NCI-H82 treated with DMSO at 0.1 percent for 48 hours (cell line): Measurements from ENCODE around the gene PLCL1.

Source experiments
- DNase-seq: peaks from one replicate; lab custom pipeline; 2025; ENCODE audit not compliant: unreplicated experiment; lab: John Stamatoyannopoulos, UW

PLCL1 gene

DNA sequence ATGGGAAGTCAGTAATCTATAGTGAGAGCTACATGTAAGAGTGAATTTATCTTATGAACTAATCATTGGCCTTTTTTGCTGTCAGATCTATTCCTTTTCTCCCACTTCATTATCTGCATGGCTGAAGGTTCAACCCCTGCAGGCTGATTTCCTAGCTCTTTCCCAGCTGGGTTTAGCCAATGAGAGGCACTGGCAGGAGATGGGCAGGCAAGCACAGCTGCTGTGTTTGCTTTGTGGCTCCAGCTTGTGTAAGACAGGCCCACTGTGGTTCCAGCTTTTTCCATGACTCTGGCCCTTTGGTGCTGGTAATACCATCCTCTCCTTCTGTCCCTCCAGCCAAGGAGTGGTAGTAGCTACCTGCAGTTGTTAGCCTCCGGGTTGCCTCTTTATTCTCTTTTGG lies 248.8 kb downstream of the PLCL1 start:
- no peak for DNase-seq

DNA sequence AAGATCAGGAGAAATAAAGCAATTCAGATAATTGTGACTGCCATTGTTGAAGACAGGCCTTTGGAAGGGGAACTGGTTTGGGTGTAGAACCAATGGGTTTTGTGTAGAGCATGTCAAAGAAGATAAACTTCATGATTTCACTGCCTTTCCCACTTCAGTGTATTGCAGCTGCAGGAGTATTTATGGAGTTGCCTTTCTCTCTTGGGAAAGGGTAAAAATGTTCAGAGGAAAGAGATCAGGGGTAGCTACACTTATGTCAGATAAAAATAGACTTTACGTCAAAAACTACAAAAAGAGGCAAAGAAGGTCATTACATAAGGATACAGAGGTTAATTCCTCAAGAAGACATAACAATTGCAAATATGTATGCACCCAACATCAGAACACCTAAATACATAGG lies 249.4 kb downstream of the PLCL1 start:
- no peak for DNase-seq

DNA sequence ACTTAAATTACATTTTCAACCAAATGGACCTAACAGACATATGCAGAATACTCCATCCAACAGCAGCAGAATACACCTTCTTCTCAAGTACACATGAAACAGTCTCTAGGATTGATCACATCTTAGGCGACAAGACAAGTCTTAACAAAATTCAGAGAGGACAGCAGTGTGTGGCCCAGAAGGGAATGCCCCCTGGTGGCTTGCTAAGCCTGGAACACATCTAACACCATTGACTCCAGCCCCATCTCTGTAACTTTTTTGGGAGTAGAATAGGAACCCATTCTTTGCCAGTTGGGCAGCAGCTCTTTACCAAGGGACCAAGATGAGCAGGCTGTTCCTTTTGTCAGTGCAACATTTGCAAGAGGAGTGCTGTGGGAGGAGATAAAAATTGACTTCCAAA lies 249.9 kb downstream of the PLCL1 start:
- DNase-seq = no peak

DNA sequence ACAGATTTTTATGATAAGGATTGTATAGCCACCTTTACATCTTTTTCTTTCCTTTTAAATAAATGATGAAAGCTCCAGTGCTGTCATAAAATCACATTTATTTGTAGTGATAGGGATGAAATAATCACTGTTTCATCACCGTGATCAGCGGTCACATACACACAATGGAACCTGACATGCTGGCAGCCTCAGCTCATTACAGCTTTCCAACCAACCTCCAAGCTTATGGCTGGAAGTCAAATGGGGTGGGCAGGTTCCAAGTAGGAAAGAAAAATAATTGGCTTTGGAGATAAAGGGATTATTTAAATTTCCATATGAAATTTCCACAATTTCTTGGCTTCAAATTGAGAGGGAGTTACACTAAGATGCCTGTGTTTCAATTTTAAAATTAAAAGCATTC lies 251.3 kb downstream of the PLCL1 start:
- DNase-seq = peak; percentile 16

DNA sequence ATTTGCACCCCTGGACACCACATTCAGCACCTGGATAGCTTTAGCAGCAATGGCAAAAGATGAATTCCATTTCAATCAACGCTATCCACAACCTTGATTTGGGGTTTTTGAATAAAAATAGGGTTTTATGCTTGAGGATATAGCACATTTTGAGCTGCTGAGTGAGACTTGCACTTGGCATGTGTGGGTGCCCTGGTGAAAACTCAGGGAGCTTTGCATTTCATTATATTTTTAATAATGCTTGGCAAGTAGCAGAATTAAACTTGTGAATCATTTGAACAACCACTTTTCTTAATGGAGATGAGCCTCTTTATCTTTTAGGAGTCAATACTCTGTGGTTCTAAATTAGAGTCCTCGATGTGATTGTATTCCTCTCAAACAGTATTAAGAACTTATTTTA lies 252.4 kb downstream of the PLCL1 start:
- no peak for DNase-seq

DNA sequence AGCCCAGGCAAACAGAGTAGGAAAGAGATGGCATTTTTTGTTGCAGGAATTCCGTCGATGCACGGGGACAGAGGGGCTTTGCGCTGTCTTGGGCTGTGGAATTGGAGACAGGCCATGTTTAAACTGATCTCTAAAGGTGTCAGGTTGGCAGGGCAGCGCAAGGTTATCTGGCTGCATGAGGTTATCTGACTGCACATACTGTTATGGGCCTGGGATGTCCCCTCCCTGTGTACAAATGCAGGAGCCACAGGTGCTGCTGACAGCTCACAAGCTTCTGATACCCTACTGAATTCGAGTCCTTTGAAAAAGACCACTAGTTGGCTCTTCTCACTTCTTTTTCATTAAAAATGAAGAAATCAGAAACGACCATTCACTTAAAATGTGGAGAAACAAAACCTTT lies 255.4 kb downstream of the PLCL1 start:
- DNase-seq = no peak

DNA sequence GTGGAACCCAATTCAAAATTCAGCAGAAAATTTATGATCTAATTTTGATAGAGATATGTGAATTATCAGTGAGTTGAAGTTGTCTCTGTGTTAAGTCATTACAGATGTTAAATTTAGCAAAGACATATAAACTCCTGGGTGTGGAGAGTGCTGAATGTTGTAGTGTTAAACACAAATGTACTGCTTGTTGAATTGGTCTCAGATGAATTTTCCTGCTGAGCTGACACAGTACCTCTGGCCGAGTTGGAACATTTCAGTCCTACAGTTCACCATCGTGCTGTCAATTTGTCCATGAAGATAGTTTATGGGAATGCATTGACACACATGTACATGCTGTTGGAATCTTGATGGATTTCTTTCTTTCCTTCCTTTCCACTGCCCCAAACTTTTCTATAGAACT lies 255.9 kb downstream of the PLCL1 start:
- DNase-seq = no peak

DNA sequence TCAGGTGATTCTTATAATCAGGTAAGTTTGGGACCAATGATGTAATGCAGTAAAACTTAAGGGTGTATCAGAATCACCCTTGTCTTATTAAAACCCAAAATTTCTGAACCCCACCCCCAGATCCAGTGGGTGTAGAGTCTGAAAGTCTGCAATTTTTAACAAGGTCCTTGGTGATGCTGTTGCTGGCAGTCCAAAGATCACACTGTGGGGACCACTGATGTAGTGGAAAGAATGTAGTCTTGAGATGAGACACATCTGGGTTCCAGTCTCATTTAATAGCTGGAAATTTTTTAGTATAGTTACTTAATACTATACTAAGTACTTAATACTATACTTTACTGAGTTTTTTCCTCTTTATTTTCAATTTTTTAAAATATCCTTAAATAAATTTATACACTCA lies 258.4 kb downstream of the PLCL1 start:
- no peak for DNase-seq

DNA sequence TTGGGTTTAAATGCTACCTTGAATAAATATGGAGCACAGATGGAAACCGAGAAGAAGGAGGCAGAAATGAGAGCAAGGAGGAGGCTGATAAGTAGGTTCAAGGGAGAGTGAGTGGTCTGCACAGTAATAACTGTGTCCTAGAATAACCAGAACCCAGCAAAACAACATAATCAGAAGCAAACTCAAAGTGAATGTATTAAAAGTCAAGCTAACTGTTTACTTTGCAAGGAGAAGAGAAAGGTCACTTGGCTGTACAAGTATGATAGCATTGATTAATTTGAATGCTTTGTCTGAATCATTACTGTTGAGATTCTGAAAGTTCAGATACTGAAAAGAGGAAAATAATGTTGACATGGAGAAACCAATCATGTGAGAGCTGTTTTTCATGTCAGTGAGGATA lies 258.8 kb downstream of the PLCL1 start:
- no peak for DNase-seq

DNA sequence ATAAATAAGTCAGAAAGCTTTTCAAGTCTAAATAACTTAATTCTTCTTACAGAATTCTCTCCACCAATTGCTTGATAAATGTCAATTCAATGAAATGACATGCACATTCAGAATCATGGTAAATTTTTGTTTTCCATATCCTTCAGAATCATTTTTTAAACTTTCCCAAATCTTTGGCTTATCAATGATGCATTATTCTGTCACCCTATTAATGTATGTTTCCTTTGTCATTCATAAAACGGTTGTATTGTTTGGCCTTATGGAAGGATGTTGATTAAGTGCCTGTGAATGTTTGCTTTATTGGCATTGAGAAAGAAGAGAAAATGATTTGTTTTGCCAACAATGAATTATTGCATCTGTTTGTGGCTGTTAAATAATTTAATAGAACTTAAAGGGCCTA lies 260.9 kb downstream of the PLCL1 start:
- DNase-seq = no peak

DNA sequence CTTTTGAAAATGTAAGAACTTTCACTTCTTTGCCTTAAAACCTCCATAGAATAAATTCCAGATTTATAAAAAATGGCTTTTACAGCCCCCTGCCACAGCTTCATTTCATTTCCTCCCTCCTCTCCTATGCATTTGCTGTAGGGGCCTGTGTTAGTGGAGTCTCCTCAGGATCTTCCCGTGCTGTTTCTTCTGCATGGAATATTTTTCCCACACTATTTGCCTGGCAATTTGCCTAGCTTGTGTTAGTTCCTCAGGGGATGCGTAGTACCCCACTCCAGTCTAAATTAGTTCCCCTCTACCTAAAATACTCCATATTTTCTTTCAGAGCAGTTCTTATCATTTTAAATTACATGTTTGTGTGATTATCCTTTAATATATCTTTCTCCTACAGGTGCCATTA lies 262.2 kb downstream of the PLCL1 start:
- no peak for DNase-seq

DNA sequence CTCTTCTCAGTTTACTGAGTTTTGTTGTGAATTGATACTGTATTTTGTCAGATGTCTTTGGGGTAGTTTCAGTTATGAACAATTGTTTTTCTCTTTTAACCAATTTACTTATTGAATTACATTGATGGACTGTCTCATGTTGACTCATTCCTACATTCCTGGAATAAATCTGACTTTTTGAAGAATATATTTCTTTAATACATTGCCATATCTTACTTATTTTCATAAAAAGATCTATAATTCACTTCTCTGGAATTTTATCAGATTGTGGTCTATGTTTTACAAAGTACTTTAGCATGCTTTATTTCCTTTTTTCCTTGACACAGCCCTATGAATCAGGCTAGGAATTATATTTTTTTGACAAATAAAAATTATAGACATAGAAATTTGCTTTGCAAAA lies 268.3 kb downstream of the PLCL1 start:
- DNase-seq = no peak

DNA sequence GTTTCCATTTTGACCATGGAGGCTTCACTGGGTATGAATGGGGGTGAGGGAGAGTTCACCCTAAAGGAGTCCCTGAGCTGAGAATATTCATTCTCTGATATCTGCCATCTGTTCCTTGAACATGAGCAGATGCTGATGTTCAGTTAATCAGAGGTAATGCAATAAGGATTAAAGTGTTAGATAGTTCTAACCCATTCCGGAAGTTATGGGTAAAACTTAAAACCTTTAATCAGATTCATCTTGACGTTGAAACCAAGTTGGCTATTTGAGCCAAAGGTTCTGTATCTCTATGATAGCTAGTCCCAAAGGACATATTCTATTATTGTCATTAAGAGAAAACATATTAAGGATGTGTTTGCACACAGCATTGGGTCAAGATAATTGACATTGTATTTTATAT lies 268.9 kb downstream of the PLCL1 start:
- peak; percentile 15 for DNase-seq

DNA sequence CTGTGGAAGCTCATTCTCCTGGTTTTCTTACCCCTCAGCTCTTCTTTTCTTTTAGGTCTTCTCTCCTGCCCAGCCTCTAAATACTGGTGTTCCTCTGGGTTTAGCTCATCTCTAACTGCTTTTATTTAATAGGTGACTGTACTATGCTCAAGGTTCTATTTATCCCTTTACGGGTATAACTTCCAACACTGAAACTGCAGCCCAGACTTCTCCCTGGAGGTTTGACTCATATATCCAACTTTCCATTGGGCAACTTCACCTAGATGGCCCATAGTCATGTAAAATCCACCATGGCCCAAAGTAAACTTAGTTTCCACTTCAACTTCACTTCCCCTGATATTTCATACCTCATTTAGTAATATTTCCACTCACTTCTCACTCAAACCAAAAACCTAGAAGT lies 273.1 kb downstream of the PLCL1 start:
- no peak for DNase-seq

DNA sequence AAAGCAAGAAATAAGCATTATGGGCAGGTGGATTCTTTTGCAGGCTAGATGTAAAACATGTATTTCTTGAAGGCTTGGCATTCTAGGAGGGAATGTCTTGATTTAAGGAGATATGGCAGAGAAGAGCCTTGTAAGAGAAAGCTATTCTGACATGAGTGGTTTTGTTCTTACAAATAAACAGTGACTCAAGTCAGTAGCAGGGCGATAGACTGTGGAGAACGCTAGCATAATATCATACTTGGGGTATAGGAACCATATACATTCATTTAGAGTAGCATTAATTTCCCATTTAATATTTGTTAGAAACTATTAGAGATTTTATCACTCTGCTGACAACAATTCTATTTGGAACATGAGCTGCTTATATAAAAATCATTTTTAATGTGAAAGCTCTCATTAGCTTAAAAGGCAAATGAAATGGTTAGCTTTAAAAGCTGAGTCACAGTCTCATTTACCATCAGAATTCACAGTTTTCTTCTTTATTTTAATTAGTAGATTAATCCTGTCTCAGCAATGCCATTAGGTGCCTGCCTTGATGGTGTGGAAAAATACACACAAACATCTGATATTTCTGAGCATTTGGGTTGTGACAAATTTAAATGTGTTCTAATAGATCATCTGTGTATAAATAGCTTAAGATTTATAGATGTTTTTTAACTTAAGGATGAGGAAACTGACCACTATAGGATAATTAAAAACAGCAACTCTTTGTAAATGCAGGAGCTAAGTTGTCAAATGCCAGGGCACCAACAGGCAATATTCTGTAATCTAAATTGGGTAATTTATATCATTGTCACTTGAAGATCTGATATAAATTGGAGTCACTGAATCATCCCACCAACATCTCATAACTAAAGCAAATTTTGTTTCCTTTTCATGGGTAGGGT lies 276.7 kb downstream of the PLCL1 start:
- no peak for DNase-seq

DNA sequence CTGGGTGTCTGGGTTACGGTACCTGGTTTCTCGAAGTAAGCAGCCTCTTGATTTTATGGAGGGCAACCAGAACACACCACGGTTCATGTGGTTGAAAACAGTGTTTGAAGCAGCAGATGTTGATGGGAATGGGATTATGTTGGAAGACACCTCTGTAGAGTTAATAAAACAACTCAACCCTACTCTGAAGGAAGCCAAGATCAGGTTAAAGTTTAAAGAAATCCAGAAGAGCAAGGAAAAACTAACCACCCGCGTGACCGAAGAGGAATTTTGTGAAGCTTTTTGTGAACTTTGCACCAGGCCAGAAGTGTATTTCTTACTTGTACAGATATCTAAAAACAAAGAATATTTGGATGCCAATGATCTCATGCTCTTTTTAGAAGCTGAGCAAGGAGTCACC lies 279.8 kb downstream of the PLCL1 start:
- DNase-seq = no peak

DNA sequence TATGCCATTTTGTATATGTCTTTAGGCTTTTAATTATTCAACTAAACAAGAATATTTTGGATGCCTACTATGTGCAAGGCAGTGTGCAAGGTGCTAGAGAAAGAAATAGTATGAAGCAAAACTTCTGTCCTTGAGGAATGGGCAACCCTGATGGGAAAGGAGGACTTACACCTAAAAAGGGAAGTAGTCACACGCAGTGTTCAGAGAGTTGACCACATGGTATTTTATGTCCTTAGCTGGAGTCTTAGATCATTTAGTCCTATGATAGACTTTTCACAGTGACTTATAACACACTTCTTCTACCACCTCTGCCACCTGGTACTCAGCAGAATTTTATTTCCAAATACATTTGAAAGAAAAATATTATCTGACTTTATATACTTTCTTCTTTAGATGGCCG lies 291.6 kb downstream of the PLCL1 start:
- DNase-seq = no peak

DNA sequence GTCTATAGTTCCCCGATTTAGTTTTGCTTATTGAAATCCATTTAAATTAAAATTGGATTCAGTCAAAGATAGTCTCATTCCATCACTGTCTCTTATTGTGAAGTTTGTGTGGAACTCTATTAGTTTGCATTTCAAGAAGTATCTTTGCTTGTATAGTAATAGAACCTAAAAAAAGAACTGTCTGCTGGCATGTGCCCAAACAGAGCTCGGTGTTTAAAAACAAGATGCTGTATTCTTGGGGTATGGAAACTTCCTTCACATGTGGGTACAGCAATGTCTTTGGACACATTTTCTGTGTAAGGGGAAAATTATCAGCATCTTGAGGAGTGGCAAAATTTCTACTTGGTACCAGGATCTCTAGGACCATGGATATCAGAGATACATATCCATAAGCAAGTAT lies 292.6 kb downstream of the PLCL1 start:
- DNase-seq = no peak

DNA sequence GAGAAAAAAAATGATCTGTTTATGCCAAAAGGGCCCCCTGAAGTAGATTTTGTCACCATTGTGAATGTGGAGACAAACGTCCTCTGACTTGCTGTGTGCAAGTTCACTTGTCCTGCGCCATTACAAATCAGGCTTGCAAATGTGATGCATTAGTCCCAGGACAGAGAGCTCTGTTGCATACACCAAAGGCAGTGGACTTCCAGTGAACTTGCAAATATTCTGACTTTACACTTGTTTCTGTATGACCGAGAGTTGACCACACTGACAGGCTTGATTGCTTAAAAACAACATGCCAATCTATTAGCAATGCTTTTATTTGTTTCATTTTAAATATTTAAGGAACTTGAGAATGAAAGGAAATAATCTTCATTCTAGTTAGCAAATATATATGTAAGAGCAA lies 293.2 kb downstream of the PLCL1 start:
- no peak for DNase-seq

DNA sequence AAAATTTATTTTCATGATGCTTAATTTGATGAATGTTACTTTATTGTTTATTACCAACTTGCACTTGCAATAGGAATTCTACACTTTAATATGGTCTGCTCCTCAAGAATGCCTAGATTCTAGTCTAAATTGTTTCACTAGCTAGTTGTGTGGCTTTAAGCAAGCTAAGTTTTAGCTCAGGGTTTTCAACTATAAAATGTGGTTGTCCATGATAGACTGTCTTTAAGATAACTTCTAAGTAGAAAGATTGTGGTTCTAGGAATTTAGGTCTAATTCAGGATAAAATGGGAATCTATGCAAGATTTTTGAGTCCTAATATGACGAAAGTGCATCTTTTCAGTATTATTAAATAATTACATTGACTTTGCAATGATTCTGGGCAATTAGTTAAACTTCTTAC lies 294.0 kb downstream of the PLCL1 start:
- DNase-seq = no peak

DNA sequence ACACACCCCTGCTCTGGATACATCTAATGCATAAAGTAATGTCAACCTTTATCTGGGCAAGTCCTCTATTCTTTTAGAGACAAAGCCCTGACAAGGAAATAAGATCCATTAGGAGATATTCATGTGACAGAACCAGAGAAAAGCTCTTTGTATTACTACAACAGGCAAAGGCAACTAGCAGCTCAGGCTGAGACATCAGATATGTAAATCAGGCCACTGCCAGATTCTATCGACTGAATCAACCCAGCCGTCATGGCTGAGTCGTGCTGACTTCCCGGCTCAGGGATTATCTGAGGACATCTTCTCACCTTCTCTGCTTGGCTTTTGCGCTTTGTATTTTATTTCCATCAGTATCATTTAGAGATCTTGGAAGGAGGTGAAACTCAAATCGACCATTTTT lies 294.5 kb downstream of the PLCL1 start:
- DNase-seq = no peak

DNA sequence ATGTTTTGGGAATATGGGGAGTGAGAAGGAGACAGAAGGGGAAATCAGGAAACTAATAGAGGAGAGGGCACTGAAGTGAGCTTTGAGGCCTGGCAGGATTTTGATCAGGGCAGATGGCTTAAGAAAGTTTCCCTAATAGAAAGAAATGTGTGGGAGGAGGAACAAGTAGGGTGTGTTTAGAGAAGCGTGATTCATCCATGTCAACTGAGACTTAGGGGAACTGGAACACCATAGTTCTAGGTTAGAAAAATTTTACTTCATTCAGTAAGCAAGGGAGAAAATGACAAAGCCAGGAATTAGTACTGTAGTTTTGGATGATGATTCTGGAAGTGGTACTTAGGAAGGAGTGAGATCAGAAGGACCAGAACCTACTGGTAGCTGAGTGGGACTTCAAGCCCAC lies 296.0 kb downstream of the PLCL1 start:
- DNase-seq = no peak

DNA sequence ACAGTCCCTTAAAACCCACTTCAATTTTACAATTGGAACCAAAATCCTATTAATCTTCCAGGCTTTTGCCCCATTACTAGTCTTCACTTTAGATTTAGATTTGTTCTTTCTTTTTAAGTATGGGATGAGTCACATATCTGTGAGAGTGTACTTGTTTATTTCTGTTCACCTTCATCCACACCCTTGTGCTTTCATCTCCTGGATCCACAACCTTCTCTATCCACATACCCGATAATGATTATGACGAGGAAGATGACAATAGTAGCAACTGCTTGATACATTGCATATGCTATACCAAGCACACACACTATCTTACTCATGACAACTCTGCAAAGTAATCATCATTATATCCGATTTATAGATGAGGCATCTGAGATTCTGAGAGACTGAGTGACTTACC lies 297.3 kb downstream of the PLCL1 start:
- DNase-seq = no peak
